Activated CD4-positive, alpha-beta T cell treated with anti-CD3 and anti-CD28 coated beads for 36 hours (primary cell): Measurements from ENCODE around the gene FGF22. TPM values are rescaled to one million over a fixed set of nuclear protein-coding genes. Genes with fewer than 3 reads are reported as not detected.
"Not testable (repeated sequence)": the region's sequence is repeated elsewhere in the genome, so short reads cannot be mapped to it uniquely, and the experiment has no call there.

Experiments used
- ATAC-seq: fragments of 200-7000 bp; cut with Tn5 transposase; one replicate; pipeline ENCODE4 v1.10.0; 2021; ENCODE audit warnings: mild to moderate bottlenecking, moderate library complexity
- CTCF ChIA-PET: fragments of 350-600 bp; sonication (Branson Sonifier 250); formaldehyde crosslinking; loops from one replicate; lab custom pipeline; 2021; ENCODE audit warnings: antibody characterized with exemption; lab: Charles Lee
- POLR2A ChIA-PET: fragments of 350-600 bp; sonication (Branson Sonifier 250); formaldehyde crosslinking; loops from one replicate; lab custom pipeline; 2021; ENCODE audit warnings: antibody characterized with exemption, inconsistent platforms; lab: Charles Lee
- DNase-seq: peaks from one replicate; pipeline ENCODE4 v3.0.0-alpha.2; 2020
- H3K27ac Mint-ChIP-seq: one replicate; pipeline ENCODE4 v1.8.0; 2021; ENCODE audit warnings: mixed read lengths
- H3K27me3 Mint-ChIP-seq: one replicate; pipeline ENCODE4 v1.8.0; 2021; ENCODE audit warnings: mixed read lengths
- H3K36me3 Mint-ChIP-seq: one replicate; pipeline ENCODE4 v1.8.0; 2021; ENCODE audit warnings: low read depth, mixed read lengths
- H3K4me1 Mint-ChIP-seq: one replicate; pipeline ENCODE4 v1.8.0; 2021; ENCODE audit warnings: mixed read lengths
- H3K4me3 Mint-ChIP-seq: one replicate; pipeline ENCODE4 v1.8.0; 2021; ENCODE audit warnings: mild to moderate bottlenecking, moderate library complexity, mixed read lengths
- H3K9me3 Mint-ChIP-seq: one replicate; pipeline ENCODE4 v1.8.0; 2021; ENCODE audit warnings: low read depth, mixed read lengths
- intact Hi-C, 2 experiments: fragments of 100-400 bp; cut with DNase I in 1 of 2; cut with micrococcal nuclease in 1 of 2; formaldehyde crosslinking; loops; one replicate each; pipeline versions ENCODE4 v1.14.2 to v1.15.1; 2022 to 2024; cut with DNase I, micrococcal nuclease
- total RNA-seq, 2 experiments: library from RNA; stranded (reverse); gene quantifications; one replicate each; pipeline ENCODE4 v1.2.3, GENCODE V29; 2021

The FGF22 gene
- total RNA-seq, 2 experiments from 2014 or later, result not detected

DNA sequence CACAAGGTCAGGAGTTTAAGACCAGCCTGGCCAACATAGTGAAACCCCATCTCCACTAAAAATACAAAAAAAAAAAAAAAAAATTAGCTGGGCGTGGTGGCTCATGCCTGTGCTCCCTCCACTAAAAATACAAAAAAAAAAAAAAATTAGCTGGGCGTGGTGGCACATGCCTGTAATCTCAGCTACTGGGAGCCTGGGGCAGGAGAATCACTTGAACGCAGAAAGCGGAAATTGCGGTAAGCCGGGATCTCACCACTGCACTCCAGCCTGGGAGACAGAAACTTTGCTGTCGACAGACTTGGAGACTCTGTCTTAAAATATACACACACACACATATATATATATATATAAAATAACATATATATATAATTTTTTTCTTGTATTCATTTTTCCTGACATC lies 13.1 kb upstream of the FGF22 start:
- ATAC-seq, H3K27ac Mint-ChIP-seq, H3K27me3 Mint-ChIP-seq, DNase-seq, POLR2A ChIA-PET, H3K4me3 Mint-ChIP-seq, H3K9me3 Mint-ChIP-seq: not testable (repeated sequence)
- Mint-ChIP-seq H3K4me1 (peaks cover 14% of the 10 kb centered on the region), H3K36me3 (peaks cover 45% of the 10 kb centered on the region)
- CTCF ChIA-PET, result interaction anchor here (0.6 kb wide), 1 partner anchor 103 kb away, joined by 3 read pairs; no protein-coding TSS in a partner anchor
- intact Hi-C loops, result loop anchor here in 1 of 2 experiments (5.0 kb wide), 1 partner anchor 39 kb away; the partner anchor contains the start of gene HCN2

DNA sequence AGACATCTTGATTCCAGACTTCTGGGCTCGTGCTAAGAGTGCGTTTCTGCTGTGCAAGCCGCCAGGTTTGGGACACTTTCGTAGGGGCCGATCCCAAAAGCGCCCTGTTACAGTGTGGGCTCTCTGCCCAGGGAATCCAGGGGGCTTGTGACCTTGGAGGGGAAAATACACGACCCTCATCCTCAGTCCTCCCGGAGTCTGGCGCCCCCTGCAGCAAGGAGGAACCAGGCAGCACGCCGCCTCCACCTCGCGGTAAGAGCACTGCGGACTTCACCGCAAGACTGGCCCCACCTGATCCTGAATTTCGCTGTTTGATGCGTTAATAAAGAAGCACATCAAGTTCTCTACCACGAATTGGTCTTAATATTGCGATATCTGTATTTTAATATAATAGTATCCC lies 11.5 kb upstream of the FGF22 start:
- no peak for ATAC-seq
- Mint-ChIP-seq H3K9me3 (no peaks in the 10 kb centered on the region), H3K27me3 (no peaks in the 10 kb centered on the region), H3K36me3 (peaks cover 51% of the 10 kb centered on the region), H3K4me1 (peaks cover 20% of the 10 kb centered on the region), H3K4me3 (no peak overlapping the region), H3K27ac (no peak overlapping the region)
- ChIA-PET POLR2A (no interaction called here), CTCF (no interaction called here)
- intact Hi-C loops, result loop anchor here in 1 of 2 experiments (5.0 kb wide), 1 partner anchor 41 kb away; the partner anchor contains the start of gene HCN2
- DNase-seq, result peak; percentile 48

DNA sequence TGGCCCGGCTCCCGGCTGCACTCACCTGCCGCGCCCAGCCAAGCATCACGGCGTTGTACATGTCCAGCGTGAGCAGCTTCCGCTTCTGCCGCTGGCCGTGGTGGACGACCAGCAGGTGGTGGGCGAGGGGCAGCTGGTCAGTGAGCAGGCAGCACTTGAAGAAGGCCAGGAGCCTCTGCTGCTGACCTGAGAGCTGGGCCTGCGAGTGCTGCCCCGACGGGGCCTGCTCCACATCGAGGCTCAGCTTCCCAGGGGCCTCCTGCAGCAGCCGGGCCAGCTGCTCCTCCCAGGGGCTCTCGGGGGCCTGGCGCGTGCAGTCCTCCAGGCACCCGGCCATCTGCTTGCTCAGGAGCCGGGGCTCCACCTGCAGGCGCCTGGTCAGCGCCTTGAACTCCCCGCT lies 10.2 kb upstream of the FGF22 start:
- H3K9me3 Mint-ChIP-seq, CTCF ChIA-PET, ATAC-seq, POLR2A ChIA-PET, H3K4me3 Mint-ChIP-seq, H3K27me3 Mint-ChIP-seq, DNase-seq, H3K27ac Mint-ChIP-seq: not testable (repeated sequence)
- peaks cover 45% of the 10 kb centered on the region for H3K36me3 Mint-ChIP-seq
- peaks cover 29% of the 10 kb centered on the region for H3K4me1 Mint-ChIP-seq
- intact Hi-C loops, result loop anchor here in 1 of 2 experiments (5.0 kb wide), 1 partner anchor 42 kb away; the partner anchor contains the start of gene HCN2

DNA sequence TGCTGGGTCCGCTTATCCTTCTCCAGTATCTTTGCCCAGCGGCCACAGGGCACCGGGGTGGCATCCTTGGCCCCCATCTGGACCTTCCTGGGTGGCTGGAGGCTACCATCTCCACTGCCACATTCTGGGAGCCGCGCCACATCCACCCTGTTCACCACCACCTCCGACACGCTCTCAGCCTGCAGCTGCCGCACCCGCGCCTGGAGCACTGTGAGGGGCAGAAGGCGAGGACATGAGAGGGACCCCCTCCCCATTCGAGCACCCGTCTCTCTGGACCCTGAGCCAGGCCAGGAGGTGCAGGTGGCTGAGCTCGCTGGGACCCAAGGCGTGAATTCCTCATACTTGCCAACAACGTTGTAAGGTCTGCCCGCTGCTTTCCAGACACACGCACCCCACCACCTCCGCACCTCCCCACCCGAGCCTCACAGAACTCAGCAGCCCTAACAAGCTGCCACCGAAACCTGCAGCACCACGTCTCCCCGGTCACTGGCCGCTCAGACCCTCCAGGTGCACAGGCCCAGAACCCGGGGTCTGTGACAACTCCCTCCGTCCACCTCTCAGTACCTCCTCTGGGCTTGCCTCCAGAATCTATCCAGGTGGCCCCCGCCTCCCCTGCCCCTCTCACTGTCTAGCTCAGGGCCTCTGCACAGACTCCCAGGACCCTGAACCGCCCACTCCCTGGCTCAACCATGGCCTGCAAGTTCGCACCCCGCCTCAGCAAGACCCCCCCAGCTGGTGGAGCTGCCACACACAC lies 9.5 kb upstream of the FGF22 start:
- H3K9me3 Mint-ChIP-seq, result no peaks in the 10 kb centered on the region
- no peak for ATAC-seq
- intact Hi-C loops, result loop anchor here in 1 of 2 experiments (5.0 kb wide), 1 partner anchor 43 kb away; the partner anchor contains the start of gene HCN2
- DNase-seq, result no peak
- H3K4me3 Mint-ChIP-seq, result no peak overlapping the region
- H3K4me1 Mint-ChIP-seq, result peaks cover 29% of the 10 kb centered on the region
- no peaks in the 10 kb centered on the region for H3K27me3 Mint-ChIP-seq
- ChIA-PET POLR2A (no interaction called here), CTCF (no interaction called here)
- H3K36me3 Mint-ChIP-seq, result peaks cover 45% of the 10 kb centered on the region
- H3K27ac Mint-ChIP-seq, result no peak overlapping the region

DNA sequence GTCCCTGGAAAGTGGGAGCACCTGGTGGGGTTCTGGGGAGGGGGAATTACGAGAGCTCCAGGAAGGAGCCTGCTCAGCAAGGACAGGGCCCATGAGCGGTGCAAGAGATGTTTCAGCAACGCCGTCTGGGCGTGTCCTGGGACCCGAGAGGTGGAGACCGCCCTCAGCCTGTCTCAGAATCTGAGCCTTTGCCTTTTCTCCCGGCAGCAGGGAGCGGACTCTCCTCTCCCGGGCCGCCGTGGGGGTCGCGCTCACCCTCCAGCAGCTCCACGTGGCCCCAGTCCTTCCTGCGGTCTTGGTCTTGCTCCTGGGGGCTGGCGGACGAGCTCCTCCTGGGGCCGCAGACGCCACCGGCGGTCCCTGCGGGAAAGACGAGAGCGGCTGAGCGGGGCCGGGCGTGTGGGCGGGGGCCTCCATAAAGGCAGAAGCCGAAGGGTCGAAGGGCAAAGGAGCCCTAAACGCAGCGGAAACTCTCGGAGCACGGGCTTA lies 7.1 kb upstream of the FGF22 start:
- Mint-ChIP-seq H3K27me3 (no peaks in the 10 kb centered on the region), H3K9me3 (no peaks in the 10 kb centered on the region), H3K4me1 (peaks cover 29% of the 10 kb centered on the region), H3K27ac (peak overlapping the region; percentile 91), H3K4me3 (peak overlapping the region; percentile 97), H3K36me3 (peaks cover 35% of the 10 kb centered on the region)
- intact Hi-C loops, result loop anchor here (1.0 to 2.0 kb wide), 12 partner anchors 21 to 775 kb away; partner anchors contain the start of genes BSG (in 1 of the 2), CDC34 (in 1 of the 2), DAZAP1 (in 1 of the 2) and HCN2 (in 1 of the 2)
- peak; percentile 70 for DNase-seq
- CTCF ChIA-PET, result interaction anchor here (0.5 kb wide), 1 partner anchor 146 kb away, joined by 3 read pairs; no protein-coding TSS in a partner anchor
- POLR2A ChIA-PET, result interaction anchor here (0.7 kb wide), 1 partner anchor 9 kb away, joined by 3 read pairs; no protein-coding TSS in a partner anchor
- peak; percentile 37 for ATAC-seq

DNA sequence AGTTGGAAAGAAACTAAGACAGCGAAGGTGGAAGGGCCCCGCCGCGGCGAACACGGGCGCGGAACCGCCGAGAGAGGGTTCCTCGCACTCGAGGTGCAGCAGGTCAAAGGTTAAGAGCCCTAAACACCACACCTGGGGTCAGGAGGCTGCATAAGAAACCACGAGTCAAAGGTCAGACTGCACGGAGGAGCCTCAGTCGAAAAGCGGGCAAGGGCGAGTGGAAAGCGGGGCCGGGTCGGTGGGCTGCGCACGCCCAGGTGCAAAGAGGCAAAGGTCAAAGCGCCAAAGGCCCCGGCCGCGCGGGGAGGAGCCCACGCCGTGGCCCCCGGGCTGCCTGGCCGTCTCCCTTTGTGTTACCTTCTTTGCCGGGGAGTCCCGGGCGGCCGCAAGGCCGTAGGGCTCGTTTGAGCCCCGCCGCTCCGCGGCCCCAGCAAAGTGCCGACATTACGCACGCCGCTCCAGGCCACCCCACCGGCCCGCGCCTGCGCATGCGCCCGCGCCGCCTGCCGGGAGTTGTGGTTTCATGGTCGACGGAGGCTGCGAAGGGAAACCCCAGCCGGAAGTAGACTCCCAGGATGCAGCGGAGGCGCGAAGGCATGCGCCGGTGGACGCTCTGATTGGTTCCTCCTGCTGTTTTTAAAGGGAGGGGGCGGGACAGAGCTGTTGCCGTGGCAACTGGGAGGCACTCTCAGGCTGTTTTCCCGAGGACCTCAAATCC lies 6.5 kb upstream of the FGF22 start, which contains the start of gene POLRMT:
TSS of gene POLRMT (minus strand) at position 470 of the 718 bp plus-strand sequence. CDS start at position 445, 25 bp downstream.
- Mint-ChIP-seq H3K9me3 (no peaks in the 10 kb centered on the region), H3K4me1 (peaks cover 29% of the 10 kb centered on the region), H3K4me3 (peak within 1 kb of the TSS; percentile 97), H3K27ac (peak within 1 kb of the TSS; percentile 91), H3K27me3 (no peaks in the 10 kb centered on the region), H3K36me3 (peaks cover 30% of the 10 kb centered on the region)
- intact Hi-C loops, result loop anchor here (1.0 to 2.0 kb wide), 12 partner anchors 22 to 774 kb away; partner anchors contain the start of genes BSG (in 1 of the 2), CDC34 (in 1 of the 2), DAZAP1 (in 1 of the 2) and HCN2 (in 1 of the 2)
- DNase-seq, result peak; percentile 98
- CTCF ChIA-PET, result no interaction called here
- ATAC-seq, result peak; percentile 98
- POLR2A ChIA-PET, result interaction anchor here (0.7 kb wide), 1 partner anchor 8 kb away, joined by 3 read pairs; no protein-coding TSS in a partner anchor

DNA sequence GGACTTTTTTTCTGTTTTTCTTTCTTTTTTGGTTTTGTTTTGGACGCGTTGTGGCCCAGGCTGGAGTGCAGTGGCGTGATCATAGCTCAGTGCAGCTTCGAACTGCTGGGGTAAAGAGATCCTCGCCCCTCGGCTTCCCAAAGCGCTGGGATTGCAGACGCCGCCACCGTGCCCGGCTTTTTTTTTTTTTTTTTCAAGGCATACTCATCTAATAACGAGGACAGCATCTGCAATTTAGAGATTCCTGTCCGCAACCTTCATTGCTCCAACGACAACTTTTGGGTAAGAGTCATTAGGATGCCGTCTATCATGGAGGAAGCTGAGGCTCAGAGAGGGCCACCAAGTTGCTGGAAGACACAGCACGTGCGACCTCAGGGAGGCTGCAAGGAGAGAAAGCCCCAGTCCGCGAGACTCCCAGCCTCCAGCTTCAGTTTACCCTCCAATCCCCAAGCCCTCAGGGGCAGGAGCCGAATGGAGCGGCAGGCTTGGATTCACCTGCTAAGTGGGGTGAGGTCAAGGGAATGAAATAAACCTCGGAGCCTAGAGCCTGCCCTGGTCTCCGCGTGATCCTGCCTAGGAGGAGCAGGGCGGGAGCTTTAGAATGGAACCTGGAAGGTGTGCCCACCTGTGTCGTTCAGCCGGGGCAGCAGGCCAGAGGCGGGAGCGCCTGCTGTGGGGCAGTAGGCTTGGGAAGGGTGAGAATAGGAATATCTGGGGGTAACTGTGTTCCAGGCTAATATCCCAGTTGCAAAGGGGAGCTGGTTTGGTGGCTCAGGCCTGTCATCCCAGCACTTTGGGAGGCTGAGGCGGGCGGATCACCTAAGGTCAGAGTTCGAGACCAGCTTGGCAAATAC lies 5.7 kb upstream of the FGF22 start:
- ATAC-seq (peak; percentile 18), DNase-seq (no peak)
- Mint-ChIP-seq H3K4me3 (peak overlapping the region; percentile 97), H3K27me3 (no peaks in the 10 kb centered on the region), H3K36me3 (peaks cover 23% of the 10 kb centered on the region), H3K9me3 (no peaks in the 10 kb centered on the region), H3K27ac (peak overlapping the region; percentile 79), H3K4me1 (peaks cover 27% of the 10 kb centered on the region)
- intact Hi-C loops, result loop anchor here (1.0 to 2.0 kb wide), 12 partner anchors 23 to 773 kb away; partner anchors contain the start of genes BSG (in 1 of the 2), CDC34 (in 1 of the 2), DAZAP1 (in 1 of the 2) and HCN2 (in 1 of the 2)
- POLR2A ChIA-PET, result no interaction called here
- CTCF ChIA-PET, result interaction anchor here (0.6 to 0.7 kb wide), 2 partner anchors 73 to 350 kb away, joined by 3 read pairs; partner anchors contain the start of gene WDR18

DNA sequence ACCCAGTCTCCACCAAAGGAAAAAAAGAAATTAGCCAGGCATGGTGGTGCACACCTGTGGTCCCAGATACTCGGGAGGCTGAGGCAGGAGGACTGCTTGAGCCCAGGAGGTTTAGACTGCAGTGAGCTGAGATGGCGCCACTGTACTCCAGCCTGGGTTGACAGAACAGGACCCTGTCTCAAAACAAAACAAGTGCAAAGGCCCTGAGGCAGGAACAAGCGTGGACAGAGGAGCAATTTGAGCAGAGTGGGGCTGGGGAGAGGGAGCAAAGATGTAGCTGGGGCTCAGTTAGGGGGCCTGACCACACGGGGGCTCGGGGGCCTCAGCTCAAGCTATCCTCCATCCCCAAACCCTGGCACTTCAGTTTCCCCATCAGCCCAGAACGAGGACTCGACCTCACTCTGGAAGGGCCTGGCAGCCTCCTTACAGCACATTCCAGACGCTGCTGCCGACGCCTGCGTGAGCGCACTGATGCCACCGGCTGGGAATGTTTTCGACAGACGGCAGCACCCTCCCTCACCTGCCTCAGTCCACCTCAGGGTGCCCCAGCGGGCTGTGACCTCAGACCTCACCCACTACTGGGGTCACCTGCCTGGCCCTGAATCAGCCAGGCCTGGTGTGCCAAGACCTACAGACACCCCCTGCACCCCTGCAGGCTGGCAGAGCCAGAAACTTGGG lies 4.6 kb upstream of the FGF22 start:
- DNase-seq (no peak), ATAC-seq (no peak)
- CTCF ChIA-PET, result interaction anchor here (0.6 to 0.7 kb wide), 3 partner anchors 44 to 456 kb away, joined by 3 read pairs; no protein-coding TSS in a partner anchor

DNA sequence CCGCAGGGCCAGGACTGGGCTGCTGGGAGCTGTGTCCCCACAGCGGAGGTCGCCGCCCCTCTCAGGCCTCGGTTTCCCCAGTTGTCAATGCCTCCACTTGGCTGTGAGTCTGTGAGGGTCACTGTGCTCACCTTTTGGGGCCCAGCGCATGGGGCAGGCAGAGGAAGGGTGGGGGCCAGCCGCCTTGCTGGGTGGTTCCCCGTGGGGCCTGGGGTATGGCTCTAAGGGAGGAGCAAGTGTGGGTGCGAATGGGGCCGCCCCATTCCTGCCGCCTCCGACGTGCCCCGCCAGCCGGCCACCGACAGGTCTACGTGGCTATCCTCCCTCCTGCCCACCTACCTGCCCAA lies 800 bp upstream of the FGF22 start:
- peaks cover 2% of the 10 kb centered on the region for H3K27me3 Mint-ChIP-seq

More for the DNA sequence above, 4.6 kb upstream of the FGF22 start:
- H3K27me3 Mint-ChIP-seq, result peaks cover 2% of the 10 kb centered on the region
- no peak overlapping the region for H3K4me3 Mint-ChIP-seq
- POLR2A ChIA-PET, result interaction anchor here (0.7 kb wide), 1 partner anchor 67 kb away, joined by 3 read pairs; no protein-coding TSS in a partner anchor
- H3K27ac Mint-ChIP-seq, result no peak overlapping the region
- peaks cover 16% of the 10 kb centered on the region for H3K36me3 Mint-ChIP-seq
- peaks cover 28% of the 10 kb centered on the region for H3K4me1 Mint-ChIP-seq
- intact Hi-C loops, result no loop called here
- no peaks in the 10 kb centered on the region for H3K9me3 Mint-ChIP-seq

DNA sequence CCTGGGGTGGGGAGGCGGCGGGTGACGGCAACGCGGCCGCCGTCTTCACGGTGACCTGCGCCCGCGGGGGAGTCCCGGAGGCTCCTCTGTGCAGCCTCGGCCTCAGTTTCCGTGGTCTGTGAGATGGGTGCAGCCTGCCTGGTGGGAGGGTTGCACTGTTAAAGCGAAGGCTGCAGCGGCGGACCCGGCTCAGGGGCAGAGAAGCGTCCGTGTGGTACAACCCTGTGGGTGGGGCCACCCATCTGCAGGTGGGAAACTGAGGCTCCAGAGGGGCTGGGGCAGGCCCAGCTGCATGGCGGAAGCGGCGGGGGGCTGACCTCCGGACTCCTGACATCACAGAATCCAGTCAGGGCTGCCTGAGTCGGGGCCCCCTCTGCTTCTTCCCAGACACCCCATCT lies 481 bp downstream of the FGF22 start:
- CTCF ChIA-PET, result no interaction called here
- POLR2A ChIA-PET, result no interaction called here

More for the DNA sequence above, 800 bp upstream of the FGF22 start:
- Mint-ChIP-seq H3K27ac (no peak overlapping the region), H3K4me3 (peak overlapping the region; percentile 70), H3K4me1 (peaks cover 10% of the 10 kb centered on the region), H3K36me3 (no peaks in the 10 kb centered on the region), H3K9me3 (no peaks in the 10 kb centered on the region)
- ATAC-seq (no peak), DNase-seq (no peak)
- intact Hi-C loops, result loop anchor here in 1 of 2 experiments (1.0 kb wide), 3 partner anchors 24 to 158 kb away; partner anchors contain the start of genes PTBP1 and RNF126
- CTCF ChIA-PET, result no interaction called here
- POLR2A ChIA-PET, result no interaction called here

More for the DNA sequence above, 481 bp downstream of the FGF22 start:
- Mint-ChIP-seq H3K9me3 (no peaks in the 10 kb centered on the region), H3K4me1 (peaks cover 6% of the 10 kb centered on the region), H3K4me3 (no peak overlapping the region), H3K27me3 (peaks cover 2% of the 10 kb centered on the region), H3K36me3 (peaks cover 3% of the 10 kb centered on the region), H3K27ac (no peak overlapping the region)
- DNase-seq, result no peak
- intact Hi-C loops, result no loop called here
- no peak for ATAC-seq
